Right forelimb (tissue), 1 donor: Measurements from ENCODE around the gene MOB3B.

Experiments used
- DNase-seq: peaks from one replicate; pipeline ENCODE4 v3.0.0-alpha.2; 2018

Gene MOB3B

DNA sequence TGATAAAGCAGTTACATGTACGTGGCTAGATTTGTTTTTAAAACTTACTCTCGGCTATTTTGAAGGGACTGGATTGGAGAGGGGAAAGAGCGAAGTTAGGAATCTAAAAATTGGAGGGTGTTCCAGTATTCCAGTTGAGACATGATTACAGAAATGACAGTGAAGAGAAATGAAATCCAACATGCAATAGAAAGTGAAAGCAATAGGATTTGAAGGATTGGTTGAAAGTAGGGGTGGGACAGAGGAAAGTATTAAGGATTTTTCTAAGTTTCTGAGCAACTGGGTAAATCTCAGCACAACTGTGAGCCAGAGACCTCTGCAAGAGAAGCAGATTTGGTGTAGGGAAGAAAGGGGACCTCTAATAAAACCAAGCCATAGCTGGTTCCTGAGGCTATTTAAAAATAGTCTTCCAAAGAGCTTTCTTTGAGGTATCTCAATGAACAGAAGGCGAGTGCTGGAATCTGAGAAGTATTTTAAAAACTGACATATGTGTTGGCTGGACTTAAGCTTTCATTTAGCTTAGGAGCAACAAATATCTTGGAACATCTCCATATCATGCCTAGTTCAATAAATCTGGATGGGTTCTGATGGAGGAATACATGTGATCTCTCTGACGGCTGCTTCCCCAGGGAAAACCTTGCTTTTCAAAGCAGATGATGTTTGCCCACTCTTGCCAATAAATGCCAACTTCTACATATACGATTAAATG, 115.9 kb downstream of the MOB3B start:
- no peak for DNase-seq

DNA sequence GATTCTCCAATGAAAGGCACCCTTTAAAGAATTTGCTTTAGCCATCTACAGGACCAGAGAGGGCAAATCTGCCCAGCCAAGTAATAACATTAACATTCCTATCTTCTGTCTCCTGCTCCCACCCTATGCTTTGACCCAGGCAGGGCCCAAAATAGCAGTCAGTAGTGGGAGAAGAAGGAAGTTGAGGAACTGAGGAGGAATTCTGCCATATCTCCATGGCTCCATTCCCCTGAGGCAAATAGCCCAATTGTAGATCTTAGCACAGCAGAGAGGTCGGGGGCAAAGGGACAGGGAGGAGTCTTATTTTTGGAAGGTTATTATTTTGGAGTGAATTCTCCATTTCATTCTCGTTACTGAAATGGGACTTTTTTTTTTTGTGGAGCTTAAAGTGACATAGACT, 116.7 kb downstream of the MOB3B start:
- DNase-seq: no peak

DNA sequence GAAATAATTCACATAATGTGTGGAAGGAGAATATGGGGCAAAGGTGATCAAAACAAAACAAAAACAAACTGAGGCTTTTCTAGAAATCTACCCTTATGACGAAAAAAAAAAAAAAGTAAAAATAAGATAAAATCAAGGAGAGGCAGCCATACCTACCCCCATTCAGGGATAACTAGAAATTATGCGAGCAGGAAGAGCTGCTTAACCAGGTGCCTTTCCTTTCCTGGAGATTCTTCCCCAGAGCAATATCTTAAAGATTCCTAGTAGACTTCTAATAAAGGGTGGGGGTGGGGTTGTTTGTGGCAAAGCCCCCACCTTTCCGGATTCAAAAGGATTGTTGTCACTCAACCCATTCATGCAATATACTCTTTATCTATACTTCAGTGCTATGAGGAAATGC, 117.5 kb downstream of the MOB3B start:
- no peak for DNase-seq

DNA sequence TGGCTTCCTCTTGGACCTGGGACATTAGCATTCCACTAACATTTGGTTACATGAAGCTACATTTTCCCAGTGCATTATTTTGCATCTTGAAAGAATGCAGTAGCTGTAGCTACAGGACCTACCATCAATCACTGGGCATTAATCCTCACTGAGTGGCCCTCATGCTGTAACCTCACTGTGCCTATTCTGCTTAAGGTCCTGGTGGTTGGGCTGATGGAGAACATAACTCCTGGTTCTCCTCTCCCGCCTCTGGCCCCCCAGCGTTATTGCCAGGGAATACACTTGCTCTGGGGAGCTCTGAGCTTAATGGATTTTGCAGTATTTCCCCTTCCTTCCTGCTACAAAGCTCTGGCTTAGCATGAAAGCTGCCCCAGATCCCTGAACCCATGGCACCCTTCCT, 121.1 kb downstream of the MOB3B start:
- DNase-seq: no peak

DNA sequence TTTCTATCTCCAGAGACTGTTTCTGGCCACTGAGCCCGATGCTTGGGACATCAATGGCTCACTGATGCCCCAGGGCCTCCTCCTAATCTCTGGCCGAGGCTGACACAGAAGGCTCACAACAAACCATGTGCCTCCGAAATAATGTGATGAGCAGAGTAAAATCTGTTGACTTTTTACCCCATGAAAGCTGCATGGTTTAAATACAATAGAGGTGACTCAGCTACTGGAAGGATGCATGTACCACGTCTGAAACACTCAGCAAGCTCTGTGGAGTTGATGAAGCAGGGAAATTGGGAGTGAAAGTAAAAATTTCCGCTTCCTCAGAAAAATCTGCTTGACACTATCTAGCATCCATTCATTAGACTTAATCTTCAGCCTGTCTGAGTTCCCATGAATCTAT, 121.6 kb downstream of the MOB3B start:
- no peak for DNase-seq

DNA sequence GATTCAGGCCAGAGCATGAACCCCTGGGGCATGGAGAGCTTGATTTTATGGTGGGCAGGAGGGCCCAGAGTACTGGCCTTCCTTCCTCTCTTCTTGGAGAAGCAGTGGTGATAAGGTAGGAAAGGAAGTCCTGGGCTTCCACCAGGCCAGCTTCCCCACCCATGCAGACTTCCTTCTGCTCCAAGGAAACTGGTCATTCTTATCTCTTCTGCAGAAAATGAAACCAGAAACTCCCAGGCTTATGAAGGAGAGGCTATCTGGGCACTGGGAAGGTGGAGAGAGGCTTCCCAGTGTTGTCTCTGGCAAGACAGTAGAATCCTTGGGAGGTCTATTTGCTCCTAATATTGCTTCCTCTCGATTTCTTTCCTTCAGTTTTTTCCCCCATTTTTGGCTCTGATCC, 122.1 kb downstream of the MOB3B start:
- no peak for DNase-seq

DNA sequence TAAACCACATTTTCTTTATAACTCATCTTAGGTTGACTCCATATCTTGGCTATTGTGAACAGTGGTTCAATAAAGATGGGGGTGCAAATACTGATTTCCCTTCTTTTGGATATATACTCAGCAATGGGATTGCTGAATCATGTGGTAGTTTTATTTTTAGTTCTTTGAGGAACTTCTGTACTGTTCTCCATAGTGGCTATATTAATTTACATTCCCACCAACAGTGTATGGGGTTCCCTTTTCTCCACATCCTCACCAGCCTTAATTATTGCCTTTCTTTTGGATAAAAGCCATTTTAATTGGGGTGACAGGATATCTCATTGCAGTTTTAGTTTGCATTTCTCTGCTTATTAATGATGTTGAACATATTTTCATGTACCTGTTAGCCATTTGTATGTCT, 125.0 kb downstream of the MOB3B start:
- DNase-seq: no peak

DNA sequence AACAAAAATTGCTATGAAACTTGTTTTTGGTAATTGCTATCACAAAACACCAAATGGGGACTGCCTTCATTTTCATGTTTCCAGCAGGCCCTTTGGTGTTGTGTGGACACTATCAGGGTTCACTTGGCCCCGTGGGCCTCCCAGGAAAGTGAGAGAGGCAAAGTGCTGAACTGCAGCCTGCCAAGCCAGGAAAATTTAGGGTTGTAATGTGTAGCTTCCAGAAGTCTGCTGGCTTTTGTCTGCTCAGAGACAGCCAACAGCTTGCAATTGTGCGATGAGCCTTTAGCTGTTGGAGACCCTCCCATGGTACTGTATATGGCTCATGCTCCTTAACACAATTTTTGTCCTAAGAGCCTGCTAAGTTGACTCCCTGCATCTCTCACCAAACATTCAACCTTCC, 127.0 kb downstream of the MOB3B start:
- DNase-seq: no peak

DNA sequence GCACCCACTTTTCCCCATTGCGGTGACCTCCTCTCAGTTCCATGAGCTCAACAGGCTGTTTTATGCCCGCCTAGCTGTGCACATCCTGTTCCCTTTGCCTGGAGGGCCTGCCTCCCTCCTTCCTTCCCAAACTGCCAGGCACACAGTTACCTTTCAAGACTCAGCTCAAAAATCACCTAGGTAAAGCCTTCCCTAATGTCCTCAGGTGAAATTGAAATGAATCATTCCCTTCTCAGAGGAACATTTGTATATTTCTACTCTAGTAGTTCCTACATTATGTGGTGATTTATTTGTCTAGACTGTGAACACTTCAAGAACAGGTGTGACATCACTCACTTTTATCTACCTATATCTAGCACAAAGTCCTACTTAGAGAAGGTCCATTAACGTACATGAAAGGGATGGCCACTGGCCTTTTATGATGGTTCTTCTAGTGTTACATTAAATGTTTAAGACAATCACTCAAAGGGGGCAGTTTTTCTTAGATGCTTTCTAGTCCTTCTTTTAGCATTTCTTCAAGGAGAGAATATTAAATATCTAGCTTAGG, 129.2 kb downstream of the MOB3B start:
- no peak for DNase-seq

DNA sequence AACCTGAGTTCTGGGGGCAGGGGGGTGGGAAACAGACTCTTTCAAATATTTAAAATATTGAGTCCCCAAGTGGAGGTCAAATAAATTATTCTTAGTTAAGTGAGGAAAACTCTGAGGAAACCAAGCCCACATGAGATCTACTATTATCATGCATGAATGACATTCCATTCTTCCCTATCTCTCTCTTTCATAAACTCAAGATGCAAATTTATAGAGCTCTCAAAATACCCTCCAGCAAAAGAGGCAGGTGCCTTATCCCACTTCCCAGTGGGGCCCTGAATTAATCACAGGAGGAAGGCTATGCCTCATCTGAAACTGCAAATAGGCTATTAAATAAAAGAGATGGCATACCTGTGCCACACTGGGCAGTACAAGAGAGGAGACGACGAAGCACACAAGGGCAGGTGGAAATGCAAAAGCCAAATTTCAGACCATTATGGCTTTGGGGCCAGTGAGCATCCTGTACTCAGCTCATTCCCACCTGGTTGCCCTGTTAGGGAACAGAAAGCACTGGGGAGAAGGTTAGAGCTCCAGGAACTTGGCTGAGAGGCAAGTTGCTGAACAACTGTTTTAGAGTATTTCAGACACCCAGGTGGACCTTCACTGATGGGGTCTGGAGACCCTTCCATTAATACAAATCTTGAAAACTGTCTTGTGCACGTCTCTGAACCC, 130.5 kb downstream of the MOB3B start:
- DNase-seq: no peak

DNA sequence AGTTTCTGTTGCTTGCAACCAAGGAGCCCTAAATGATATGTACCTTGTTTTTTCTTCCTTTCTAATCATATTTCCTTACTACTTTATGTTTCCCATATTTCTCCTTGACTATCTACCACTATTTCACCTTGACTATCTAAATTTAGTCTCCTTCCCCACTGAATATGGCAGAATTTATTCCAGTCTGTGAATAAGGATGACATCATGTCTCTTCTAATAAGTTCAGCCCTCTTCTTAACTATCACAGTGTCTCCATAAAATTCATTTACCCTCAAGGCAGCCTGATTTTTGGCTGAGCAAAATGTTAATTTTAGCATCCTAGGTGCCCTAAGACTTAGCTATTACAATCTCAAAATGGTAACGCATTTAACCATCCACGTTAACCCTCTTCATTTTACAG, 133.1 kb downstream of the MOB3B start:
- DNase-seq: no peak

DNA sequence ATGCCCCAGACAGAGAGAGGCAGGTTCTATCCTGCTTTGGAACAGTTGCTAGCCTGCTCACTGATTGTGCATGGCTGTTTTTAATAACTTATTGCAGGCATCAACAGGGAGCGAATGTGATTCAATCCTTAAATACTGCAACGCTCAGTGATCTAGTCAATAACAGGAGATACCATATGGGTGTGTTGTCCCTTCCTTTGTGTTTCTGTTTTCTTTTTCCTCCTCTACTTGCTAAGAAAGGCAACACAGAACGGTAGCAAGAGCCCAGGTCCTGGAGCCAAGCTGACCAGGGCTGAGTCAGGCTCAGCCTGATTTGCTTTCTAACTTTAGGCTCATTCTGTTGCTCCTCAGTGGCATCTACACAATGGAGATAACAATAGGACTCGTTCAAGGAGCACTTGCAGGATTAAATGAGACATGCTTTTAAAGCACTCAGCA, 134.1 kb downstream of the MOB3B start:
- no peak for DNase-seq

DNA sequence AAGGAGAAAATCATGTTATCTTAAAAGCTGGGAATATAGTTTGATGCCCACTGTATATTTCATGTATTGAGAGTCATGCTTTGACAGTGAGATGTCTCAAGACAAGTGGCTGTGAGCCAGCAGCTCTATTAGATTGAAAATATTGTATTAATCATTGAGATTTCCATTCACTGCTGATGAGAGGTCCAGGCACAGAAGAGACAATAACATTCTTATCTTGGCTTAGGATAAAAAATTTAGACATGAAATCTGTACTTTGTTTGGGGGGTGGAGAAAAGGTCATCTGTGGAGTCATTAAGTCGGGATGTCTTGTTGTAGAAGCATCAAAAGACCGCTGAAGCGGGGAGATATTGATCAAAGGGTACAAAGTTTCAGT, 134.8 kb downstream of the MOB3B start:
- DNase-seq: no peak

DNA sequence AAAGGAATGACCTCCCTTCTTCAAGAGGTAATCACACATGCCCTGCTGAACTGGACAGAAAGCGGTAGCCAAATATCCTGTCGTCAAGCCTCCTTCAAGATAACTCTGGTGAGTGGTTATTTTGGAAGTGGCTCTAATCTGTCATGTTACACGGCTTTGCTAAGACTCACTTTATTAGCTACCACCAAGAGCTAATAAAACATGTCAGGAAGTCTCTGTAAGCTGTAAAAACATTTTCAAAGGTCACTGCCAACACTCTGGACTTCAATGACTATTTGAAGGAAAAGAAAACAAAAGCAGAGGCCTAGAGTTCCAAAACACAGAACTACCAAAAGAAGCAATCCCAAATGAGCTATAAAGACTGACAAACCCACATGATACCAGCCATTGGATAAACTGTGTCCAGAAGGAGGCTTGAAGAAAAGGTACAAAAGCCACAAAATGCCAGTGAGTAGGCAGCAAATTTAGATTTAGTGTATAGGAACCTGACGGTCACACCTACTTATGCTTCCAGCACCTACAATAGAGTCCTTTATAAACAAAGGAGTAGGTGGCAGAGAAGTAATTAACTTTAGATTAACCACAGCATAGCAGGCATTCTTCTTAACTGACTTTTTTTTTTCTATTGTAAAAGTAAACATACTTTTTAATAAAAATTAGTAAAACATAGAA, 135.3 kb downstream of the MOB3B start:
- DNase-seq: no peak

DNA sequence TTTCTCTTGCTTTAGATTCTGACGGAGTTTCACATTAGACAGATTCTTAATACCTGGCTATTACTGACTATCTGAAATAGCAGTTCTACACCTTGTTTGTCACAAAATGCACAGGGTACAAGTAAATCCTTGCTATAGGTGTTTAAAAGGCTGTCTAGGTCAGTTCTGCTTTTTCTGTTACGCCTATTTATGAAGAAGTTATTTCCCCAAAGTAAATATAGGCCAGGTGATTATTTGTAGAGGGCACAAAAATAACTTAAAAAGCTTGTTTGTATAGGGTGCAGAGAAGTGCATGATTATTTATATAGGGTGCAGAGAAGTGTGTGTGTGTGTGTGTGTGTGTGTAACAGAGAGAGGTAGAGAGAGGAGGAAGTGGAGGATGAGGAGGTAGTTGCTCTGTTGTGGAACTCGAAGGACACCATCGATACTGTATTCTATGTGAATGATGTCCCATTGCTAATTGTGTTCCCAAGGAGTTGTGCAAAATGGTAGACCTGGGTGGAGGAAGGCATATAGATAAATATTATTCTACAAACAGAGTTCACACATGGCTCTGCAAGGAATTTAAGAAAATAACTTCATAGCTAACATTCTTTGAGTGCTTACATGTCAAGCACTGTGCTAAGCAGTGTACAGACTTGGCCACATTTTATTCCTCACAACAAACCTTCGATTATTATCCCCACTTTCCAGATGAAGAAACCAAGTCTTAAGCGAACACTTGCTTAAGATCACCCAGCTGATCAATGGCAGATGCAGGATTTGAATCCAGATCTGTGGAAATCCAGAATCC, 136.4 kb downstream of the MOB3B start:
- DNase-seq: no peak

DNA sequence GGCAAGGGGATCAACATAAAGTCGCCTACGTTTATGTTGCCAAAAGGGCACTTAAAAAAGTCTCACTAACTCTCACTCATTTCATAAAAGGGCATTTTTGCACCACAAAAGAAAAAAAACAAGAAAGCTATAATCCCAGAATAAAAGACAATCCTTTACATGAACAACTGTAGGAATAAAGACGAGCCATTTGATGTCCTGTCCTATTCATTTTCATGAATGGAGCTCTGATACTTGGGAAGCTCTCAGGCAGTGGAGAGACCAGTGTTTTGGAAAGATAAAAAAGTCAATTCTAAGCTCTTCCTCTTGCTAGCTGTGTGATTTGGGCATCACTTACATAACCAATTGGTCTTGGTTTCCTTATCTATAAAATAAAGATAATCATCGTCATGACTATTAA, 137.2 kb downstream of the MOB3B start:
- no peak for DNase-seq

DNA sequence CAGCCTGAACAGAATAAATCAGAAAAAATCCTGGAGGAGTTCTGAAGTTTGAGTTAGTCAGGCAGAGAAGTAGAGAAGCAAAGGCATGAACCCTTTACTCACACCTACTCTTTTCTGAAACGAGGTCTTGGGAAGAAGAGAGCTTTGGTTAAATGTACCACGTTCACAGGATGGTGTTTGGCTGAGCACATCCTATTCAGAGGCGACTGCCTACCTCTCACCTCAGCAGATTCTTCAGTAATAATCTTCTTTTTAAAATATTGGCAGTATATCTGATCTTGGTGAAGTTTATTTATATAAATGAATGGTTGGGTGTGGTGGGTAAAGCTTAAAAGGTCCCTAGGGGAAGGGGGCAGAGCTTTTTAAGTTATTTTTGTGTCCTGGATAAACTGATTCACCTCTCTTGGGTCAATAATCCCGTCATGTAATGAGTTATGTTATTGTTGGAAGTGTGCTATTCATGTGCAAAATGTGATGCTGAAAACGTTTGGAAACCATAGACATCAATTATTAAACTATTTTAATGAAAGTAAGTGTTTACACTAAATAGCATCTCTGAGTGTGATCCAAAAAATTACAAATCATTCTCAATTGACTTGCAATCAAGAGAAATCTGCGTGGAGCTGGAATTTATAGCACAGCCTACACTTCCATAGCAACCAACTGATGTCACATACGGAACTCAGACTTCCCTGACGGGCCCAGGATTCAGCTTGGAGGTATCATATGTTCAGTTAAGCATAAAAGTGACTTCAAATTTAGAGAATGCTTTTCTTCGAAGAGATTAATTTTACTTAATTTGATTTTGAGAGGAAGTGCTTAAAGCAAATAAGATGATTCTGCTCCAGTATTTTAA, 138.3 kb downstream of the MOB3B start:
- no peak for DNase-seq

DNA sequence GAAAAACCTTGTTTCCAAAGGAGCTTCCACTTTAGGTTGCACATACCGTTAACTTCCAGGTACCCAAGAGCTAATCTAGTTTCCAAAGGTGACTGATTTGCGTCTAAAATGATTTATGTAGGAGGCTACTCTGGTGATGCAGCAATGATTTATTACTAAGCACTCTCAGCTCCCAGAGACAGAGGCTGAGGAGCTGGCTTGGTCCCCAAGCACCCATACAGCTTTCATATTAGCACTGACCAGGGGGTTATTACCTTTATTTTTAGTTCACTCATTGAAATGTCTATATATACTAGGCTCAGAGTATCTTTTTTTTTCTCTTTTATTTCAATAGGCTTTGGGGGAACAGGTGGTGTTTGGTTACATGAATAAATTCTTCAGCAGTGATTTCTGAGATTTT, 141.5 kb downstream of the MOB3B start:
- no peak for DNase-seq

DNA sequence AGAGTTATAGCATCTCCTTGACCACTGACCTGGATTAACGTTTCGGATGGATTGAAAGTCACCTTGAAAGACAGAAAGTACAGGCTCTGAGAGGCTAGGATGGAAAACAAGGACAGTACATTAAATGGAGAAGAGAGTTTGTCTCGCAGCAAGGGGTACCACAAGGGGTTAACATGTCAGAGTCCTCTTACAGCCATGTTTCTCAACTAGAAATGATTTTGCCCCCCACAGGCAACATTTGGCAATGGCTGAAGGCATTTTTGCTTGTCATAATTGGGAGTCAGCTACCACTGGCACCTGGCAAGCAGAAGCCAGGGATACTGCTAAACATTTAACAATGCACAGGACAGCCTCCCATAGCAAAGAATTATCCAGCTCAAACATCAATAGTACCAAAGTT, 141.9 kb downstream of the MOB3B start:
- DNase-seq: no peak

DNA sequence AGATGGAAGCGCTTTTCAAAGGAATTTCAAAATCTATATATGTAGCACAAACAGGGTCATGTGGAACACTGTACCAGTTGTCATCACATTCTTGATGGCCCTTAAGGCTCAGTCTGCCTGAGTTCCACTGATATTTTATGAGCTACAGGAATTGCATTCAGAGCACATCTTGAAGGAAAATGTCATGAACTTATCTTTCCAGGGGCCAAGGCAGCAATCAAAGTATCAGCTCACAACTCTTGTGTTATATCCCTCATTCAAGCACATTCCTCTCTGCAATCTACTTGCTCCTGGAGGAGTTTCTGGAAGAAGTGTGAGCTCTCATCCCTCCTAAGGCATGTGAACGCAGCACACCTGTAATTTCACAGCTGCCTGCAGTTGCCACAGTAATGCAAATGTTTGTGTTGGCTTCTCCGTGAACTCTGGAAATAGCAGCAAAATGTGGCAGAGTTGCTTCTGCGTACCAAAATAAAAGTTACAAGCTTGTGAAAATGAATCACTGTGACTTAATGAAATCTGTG, 143.0 kb downstream of the MOB3B start:
- no peak for DNase-seq

DNA sequence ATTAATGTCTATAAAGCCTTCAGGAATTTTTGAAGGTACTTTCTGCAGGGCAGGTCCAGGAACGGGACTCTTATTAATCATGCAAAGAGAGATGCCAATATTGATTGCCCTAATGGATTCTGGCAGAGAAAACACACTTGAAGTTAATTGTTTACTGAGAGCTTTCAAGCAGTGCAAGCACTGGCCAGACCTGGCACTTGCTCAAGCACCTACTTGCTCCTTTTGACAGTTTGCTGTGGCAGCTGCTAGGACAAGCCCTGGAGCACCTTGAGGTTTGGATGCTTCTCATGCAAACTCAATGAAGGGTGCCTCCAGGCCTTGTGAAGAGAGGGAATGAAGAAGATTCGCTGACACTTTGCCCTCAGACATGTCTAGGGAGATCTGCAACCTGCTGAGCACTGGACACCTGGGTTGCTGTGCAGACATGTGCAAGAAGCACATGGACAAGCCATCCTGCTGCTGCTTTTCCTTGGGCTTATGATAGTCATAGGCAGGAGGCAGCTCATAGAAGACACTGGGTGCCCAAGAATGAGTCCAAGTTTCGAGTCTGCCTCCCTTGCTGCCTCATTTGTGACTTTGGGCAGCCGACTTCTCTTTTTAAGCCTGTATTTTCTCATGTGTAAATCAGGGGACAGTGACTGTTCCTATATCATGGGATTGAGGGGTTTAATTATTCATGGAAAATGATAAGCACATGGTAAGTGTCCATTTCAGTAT, 143.8 kb downstream of the MOB3B start:
- no peak for DNase-seq
